Ammon's horn (tissue), 1 donor: ENCODE data around the gene EMX1.

Source experiments
- DNase-seq: peaks from one replicate; pipeline ENCODE4 v3.0.0-alpha.2; 2016; ENCODE audit warnings: low spot score

EMX1 gene

DNA sequence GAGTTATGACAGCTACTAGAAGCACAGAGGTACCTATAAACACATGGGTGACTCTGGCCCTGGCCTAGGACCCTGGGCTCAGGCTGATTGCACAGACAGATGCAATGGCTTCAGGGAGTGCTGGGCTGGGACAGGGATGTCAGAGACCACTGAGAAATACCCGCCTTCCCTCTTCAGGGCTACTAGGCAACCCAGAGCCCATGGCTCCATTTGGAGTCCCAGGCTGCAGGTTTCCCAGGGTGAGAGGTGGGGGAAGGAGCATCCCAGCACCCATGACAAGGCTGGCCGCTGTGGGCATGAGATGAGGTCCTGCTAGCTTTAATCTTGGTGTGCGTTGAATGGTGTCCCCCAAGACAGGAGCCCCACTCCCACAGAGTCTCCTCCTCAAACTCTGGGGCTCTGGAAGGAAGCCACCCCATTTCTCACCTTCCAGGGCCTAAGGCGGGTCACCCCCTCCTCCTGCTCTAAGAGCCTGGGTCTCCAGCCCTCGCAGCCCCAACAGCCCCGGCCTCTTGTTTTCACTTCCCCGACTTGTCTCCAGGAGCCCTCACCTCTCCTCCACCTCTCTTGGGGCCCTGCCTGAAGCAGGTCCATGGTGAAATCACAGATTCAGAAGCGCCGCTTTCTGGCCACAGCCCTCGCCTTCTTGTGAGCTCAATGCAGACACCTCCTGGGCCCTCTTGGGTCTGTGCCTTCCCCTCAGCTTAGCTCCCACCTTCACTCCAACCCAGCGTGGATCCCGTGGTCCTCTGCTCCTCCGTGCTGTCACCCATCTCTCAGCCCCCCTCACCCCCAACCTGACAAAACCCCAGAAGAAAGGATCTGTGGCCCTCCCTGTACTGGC is 41.4 kb downstream of the EMX1 start:
- no peak for DNase-seq

DNA sequence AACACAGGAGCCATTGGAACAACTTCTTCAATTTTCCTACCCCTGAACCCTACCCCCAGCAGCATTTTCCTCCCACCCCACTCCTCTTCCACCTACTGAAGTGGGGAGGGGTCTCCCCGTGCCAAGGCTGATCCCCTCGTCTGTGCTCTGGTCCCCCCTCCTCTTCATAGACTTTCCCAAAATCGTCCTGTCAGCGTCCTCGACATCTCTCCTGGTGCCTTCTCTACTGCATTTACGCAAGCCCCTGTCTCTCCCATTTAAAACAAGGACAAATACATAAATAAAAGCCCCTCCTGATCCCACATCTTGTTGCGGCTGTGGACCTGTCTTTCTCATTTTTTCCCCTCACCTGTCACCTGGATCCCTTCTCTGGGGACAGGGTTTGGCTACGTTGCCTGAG is 42.2 kb downstream of the EMX1 start:
- DNase-seq = no peak

- DNase-seq = no peak
These were observed 43.0 kb downstream of the EMX1 start for GRCh38 chr2:72959995-72960981.

GRCh38 chr2:72961036-72961720 is 43.9 kb downstream of the EMX1 start:
- no peak for DNase-seq

DNA sequence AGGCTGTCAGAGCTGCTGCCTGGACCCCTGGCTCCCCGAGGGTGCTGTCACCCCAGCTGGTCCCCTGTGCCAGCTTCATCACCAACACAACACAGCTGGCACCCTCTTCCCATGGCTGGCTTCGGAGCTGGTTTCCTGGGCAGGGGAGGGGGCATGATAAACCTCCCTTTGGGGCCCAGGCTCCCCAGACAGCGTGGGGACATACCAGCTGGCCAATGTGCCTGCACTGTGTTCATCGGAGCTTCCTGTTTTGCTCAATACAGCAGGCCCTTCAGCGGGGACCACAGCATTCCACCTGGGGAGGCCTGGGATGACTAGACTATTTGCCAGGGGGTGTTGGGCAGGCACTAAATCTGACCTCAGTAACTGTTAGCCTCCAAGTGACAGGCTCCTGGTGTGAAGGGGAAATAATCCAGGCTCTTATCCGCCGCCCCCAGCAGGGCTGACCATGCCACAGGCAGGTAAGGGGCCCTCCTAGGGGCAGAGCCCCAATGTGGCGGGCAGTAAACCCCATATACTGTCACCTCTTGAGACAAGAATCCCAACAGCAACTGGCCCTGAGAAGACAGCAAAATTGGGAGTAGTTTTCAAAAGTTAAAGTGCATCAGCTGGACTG is 44.6 kb downstream of the EMX1 start:
- DNase-seq = no peak

DNA sequence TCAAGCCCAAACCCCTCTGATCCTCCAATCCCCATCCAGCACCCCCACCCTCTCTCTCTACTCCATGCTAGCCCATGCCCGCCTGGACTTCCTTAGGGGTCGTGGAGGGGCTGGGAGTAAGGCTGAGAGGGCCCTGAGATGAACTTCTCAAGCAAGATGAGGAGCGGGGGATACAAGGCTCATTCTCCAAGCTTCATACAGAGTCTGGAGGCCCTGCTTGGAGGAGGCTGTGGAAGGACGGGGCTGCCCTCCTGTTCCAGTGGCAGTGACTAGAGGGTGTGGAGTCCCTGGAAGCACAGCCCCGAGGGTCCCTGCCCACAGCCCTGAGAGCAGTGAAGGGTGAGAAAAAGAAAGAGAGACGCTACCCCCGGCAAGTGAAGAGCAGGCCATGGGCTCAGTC is 45.6 kb downstream of the EMX1 start:
- no peak for DNase-seq

- no peak for DNase-seq
These were observed 46.3 kb downstream of the EMX1 start for GRCh38 chr2:72963423-72964145.

DNA sequence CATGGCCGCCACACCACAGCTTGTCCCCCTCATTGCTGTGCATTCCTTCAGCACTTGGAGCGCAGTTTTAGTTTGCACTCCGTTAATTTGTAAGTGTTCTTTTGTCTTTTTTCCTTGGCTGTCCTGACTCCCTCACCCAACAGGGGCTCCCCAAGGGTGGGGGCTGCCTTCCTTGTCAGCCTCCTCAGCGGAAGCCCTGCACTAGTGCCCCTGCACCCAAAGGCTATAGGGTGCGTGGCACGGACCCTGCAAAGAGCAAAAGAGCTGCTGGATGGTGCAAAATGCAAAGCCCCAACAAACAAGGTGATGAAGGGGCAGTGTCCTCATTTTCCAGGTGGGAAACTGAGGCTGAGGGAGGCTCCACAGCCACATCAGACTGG is 46.8 kb downstream of the EMX1 start:
- DNase-seq = no peak

DNA sequence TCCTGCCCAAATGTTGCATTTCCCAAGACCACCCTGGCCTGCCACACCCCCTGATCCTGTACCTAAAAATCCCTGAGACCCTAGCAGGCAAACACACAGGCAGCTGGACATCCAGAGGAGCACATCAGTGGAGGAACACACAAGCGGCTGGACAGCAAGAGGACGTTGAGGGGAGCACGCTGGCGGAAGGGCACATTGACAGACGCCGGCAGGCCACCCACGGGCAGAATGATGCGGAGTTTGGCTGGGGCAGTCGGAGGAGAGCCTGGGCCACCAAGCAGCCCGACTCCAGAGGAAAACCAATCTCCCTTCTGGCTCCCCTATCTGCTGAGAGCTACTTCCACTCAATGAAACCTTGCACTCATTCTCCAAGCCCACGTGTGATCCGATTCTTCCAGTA is 47.7 kb downstream of the EMX1 start:
- no peak for DNase-seq

DNA sequence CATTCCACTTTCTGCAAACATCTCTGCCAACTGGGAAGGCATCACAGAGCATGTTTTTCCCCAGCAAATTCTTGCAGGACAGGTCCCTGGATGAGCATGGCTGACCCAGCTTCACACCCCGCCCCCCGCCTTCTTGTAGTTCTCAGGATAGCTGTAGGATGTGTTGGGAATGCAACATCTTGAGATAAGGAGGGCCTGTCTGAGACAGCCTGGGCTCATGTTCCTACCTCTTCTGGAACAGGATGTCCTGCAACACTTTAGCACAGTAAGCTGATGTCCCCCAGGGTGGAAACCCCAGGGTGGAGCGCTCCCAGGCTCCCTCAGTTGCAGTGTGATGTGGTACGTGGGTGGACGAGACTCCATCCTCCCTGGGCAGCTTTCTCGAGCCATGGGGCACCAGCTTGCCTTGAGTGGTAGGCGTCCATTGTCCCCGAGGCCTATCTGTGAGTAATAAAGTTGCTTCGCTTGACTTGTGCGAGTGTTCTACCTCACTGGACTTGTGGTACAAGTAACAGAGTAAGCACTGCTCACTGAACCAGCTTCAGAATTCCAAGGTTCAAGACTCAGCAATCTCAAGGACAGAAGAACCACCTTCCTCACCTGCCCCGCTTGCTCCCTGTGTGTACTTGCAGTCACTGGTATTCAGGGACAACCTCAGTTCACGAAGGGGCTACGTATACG is 48.6 kb downstream of the EMX1 start:
- DNase-seq = no peak

DNA sequence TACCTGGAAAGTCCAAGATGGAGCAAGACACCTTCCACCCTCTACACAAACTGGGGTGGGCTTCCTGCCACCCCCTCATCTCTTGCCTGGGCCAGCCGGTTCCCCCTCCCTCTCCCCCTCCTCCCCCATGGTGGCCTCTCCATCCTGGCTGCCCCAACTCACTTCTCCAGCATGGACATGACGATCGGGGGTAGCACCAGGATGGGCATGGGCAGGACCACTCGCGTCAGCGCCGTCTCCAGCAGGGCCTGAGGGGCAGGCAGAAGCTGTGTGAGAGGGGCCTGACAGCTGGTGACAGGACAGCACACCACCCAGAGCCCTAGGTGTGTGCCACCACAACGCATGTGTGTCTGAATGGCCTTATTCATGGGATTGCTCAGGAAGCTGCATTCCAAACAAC is 51.0 kb downstream of the EMX1 start:
- DNase-seq = no peak

DNA sequence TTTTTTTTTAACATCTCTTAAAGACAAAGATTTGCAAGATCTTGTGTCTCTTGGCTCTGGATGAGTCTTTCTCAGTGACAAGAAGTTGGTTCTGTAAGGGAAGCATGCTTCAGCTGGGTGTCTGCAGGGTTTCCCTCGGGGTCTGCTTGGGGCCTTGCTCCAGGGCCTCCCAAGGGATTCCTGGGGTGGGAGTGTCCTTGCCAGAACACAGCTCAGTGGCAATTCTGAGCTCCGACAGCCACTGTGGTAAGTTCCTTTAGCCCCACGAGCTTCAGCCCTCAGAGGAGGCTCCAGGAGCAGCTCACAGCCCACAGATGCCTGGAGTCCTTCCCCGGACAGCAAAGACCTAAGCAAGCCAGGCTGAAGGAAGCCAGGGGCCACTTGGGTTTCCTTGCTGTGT is 52.4 kb downstream of the EMX1 start:
- DNase-seq = no peak

DNA sequence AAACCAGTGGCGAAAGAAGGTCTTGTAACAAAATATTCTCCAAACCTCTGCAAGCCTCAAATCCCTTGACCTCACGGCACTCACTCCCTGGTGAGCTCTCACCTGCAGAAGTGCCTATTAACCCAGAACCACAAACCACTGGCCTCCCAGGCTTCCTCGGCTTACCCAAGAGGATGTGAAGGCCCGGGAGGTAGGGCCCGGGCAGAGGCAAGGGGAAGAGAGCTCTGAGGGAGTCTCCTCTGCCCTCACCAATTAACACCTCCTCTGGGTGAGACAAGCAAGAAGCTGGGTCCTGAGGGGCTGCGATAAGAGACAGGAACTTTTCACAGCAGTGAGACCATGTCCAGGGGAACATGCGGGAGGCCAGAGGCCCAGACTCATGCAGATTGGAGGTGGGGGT is 53.7 kb downstream of the EMX1 start:
- DNase-seq = no peak

DNA sequence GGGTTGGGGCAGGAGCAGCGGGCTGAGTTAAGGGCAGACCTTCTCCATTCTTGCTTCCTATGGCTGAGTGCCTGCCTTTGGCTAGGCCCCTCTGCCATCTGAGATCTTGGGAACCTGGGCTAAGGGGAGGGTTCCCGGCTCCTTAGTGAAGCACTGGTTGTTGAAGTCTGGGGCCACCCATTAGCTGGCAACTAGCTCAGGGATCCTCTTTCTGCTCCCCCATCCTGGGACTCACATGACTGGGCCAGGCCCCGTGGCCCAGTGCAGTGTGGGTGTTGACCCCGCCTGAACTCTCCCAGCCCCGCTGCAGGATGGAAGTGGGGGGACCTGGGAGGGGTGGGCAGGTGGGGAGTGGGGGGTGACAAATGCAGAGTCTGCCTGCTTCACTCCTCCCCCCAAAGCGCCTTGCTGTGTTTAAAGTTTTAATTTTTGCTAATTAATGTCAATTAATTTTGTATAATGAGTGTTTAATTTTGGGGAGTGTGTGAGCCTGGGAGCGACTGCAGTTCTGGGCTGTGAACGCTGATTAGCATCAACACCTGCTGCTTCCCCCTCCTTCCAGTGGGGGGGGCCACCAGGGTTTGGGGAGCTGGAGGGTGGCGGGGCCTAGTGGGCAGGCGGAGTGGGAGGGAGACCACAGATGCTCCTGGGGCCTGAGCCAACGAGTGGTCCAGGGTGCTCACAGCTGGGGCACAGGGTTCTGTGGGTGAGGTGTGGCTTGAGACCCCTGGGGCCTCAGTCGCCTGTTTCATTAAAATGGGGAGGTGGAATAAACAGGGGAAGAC is 55.2 kb downstream of the EMX1 start:
- DNase-seq = no peak

DNA sequence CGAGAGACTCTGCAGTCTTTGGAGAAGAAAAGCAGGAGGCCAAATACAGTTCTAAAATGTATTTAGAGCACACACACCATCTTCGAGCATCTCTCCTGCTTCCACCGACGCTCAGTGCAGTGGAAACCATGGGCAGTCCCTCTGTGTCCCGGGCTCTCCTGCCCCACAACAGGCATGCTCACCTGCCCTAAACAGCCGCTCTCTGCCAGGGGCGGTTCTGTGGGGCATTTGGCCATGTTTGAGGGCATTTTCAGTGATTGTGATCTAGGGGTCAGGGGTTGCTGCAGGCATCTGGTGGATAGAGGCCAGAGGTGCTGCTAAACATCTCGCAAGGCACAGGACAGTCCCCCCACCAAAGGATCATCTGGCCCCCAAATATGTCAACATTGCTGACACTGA is 55.8 kb downstream of the EMX1 start:
- no peak for DNase-seq

- peak; percentile 62 for DNase-seq
These were observed 56.5 kb downstream of the EMX1 start for GRCh38 chr2:72973566-72974435.

GRCh38 chr2:72974436-72974754 is 57.1 kb downstream of the EMX1 start:
- no peak for DNase-seq

- no peak for DNase-seq
These were observed 57.7 kb downstream of the EMX1 start for GRCh38 chr2:72975017-72975416.

DNA sequence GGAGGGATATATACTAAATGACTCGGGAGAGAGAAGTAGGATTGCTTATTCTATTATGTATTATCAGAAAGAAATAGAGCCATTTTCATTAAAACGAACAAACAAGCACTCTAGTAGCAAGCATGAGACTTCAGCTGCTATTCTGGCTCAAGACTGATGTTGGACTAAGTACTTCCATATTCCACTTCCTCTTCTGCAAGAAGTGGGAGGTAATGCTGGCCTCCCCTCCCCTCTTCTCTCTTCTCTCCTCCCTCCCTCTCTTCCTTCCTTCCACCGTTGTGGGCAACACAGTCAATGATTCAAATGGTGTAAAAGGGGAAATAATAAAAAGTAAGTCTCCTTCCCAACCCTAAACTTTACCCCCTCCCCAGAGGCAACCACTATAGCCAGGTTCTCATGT is 62.6 kb downstream of the EMX1 start:
- peak; percentile 73 for DNase-seq
